H9 (cell line): ENCODE data around the gene IL1RL1. TPM values are rescaled to one million over a fixed set of nuclear protein-coding genes. Genes with fewer than 3 reads are reported as not detected.

Experiments
- DNase-seq: peaks from one replicate; pipeline ENCODE4 v3.0.0-alpha.2; 2017
- H2AFZ ChIP-seq: one replicate; pipeline ENCODE4 v1.6.1; 2013; ENCODE audit warnings: mild to moderate bottlenecking, low read length, control low read depth, moderate library complexity
- H2AK5ac ChIP-seq: 2 replicates; pipeline ENCODE4 v1.6.1; 2013; ENCODE audit warnings: low read length, control low read depth, mixed read lengths; ENCODE audit not compliant: insufficient read length
- H2BK120ac ChIP-seq: one replicate; pipeline ENCODE4 v1.6.1; 2013; ENCODE audit warnings: low read depth, mild to moderate bottlenecking, low read length, control low read depth, inconsistent platforms; ENCODE audit not compliant: poor library complexity, severe bottlenecking
- H2BK12ac ChIP-seq: 2 replicates; pipeline ENCODE4 v1.6.1; 2013; ENCODE audit warnings: low read length, control low read depth, mixed read lengths, low read depth; ENCODE audit not compliant: insufficient read length
- H2BK15ac ChIP-seq: 2 replicates; pipeline ENCODE4 v1.6.1; 2013; ENCODE audit warnings: low read depth, low read length, control low read depth
- H2BK20ac ChIP-seq: one replicate; pipeline ENCODE4 v1.6.1; 2013; ENCODE audit warnings: low read depth, mild to moderate bottlenecking, low read length, control low read depth, inconsistent platforms; ENCODE audit not compliant: poor library complexity, severe bottlenecking
- H2BK5ac ChIP-seq: 2 replicates; pipeline ENCODE4 v1.6.1; 2013; ENCODE audit warnings: low read length, control low read depth, mixed read lengths; ENCODE audit not compliant: insufficient read length
- H3K14ac ChIP-seq: 2 replicates; pipeline ENCODE4 v1.6.1; 2013; ENCODE audit warnings: low read length, control low read depth; ENCODE audit not compliant: insufficient read depth
- H3K18ac ChIP-seq: 2 replicates; pipeline ENCODE4 v1.6.1; 2013; ENCODE audit warnings: low read depth, mild to moderate bottlenecking, mixed read lengths, low read length, control low read depth; ENCODE audit not compliant: insufficient read length
- H3K23ac ChIP-seq: 2 replicates; pipeline ENCODE4 v1.6.1; 2013; ENCODE audit warnings: low read length, control low read depth, mixed read lengths, low read depth; ENCODE audit not compliant: insufficient read length
- H3K23me2 ChIP-seq: 2 replicates; pipeline ENCODE4 v1.6.1; 2013; ENCODE audit warnings: low read depth, mild to moderate bottlenecking, mixed read lengths, low read length, control low read depth; ENCODE audit not compliant: insufficient read length, poor library complexity, severe bottlenecking
- H3K27ac ChIP-seq: 2 replicates; pipeline ENCODE4 v1.5.1; 2013; ENCODE audit warnings: low read length, control low read depth, mixed read lengths, low read depth; ENCODE audit not compliant: insufficient read length
- H3K27me3 ChIP-seq: 2 replicates; pipeline ENCODE4 v1.6.1; 2013; ENCODE audit warnings: low read length, control low read depth, inconsistent platforms; ENCODE audit not compliant: insufficient read depth
- H3K4ac ChIP-seq: 2 replicates; pipeline ENCODE4 v1.6.1; 2013; ENCODE audit warnings: low read depth, mild to moderate bottlenecking, control low read depth, inconsistent platforms, low read length, moderate library complexity
- H3K4me1 ChIP-seq: 2 replicates; pipeline ENCODE4 v1.6.1; 2013; ENCODE audit warnings: low read length, control low read depth, inconsistent platforms; ENCODE audit not compliant: insufficient read depth
- H3K4me2 ChIP-seq: 2 replicates; pipeline ENCODE4 v1.6.1; 2013; ENCODE audit warnings: low read length, control low read depth, mixed read lengths; ENCODE audit not compliant: insufficient read length, insufficient read depth
- H3K56ac ChIP-seq: 2 replicates; pipeline ENCODE4 v1.6.1; 2013; ENCODE audit warnings: low read depth, mild to moderate bottlenecking, mixed read lengths, low read length, control low read depth; ENCODE audit not compliant: insufficient read length
- H3K79me1 ChIP-seq: 2 replicates; pipeline ENCODE4 v1.6.1; 2013; ENCODE audit warnings: low read depth, mild to moderate bottlenecking, moderate library complexity, low read length, control low read depth, inconsistent platforms; ENCODE audit not compliant: insufficient read depth, poor library complexity, severe bottlenecking
- H3K79me2 ChIP-seq: 2 replicates; pipeline ENCODE4 v1.6.1; 2013; ENCODE audit warnings: low read length, control low read depth, inconsistent platforms; ENCODE audit not compliant: insufficient read depth
- H3K9ac ChIP-seq: 2 replicates; pipeline ENCODE4 v1.6.1; 2013; ENCODE audit warnings: low read length, control low read depth, mixed read lengths; ENCODE audit not compliant: insufficient read length; ENCODE audit errors: extremely low read depth
- H3K9me3 ChIP-seq: one replicate; pipeline ENCODE4 v1.6.1; 2013; ENCODE audit warnings: low read depth, low read length, inconsistent platforms; ENCODE audit not compliant: control insufficient read depth
- H3T11ph ChIP-seq: one replicate; pipeline ENCODE4 v1.6.1; 2013; ENCODE audit warnings: mild to moderate bottlenecking, low read length, control low read depth, inconsistent platforms
- H4K20me1 ChIP-seq: one replicate; pipeline ENCODE4 v1.6.1; 2013; ENCODE audit not compliant: control insufficient read depth, insufficient read length, insufficient read depth
- H4K5ac ChIP-seq: 2 replicates; pipeline ENCODE4 v1.6.1; 2013; ENCODE audit warnings: low read depth, mild to moderate bottlenecking, mixed read lengths, low read length, control low read depth; ENCODE audit not compliant: insufficient read length
- H4K8ac ChIP-seq: replicated peaks from 2 replicates; pipeline ENCODE4 v1.6.1; 2013; ENCODE audit warnings: low read length, control low read depth, mixed read lengths, low read depth; ENCODE audit not compliant: insufficient read length
- H4K91ac ChIP-seq: 2 replicates; pipeline ENCODE4 v1.6.1; 2013; ENCODE audit warnings: low read depth, mild to moderate bottlenecking, moderate library complexity, mixed read lengths, low read length, control low read depth; ENCODE audit not compliant: insufficient read length
- H3K27ac Mint-ChIP-seq, 3 experiments: 2 replicates in 2 of 3; 3 replicates in 1 of 3; pipeline ENCODE4 v1.8.0; 2020 to 2021; ENCODE audit warnings: mixed read lengths in 3 of 3, mild to moderate bottlenecking in 1 of 3, moderate library complexity in 1 of 3
- H3K27me3 Mint-ChIP-seq: 2 replicates; pipeline ENCODE4 v1.8.0; 2021; ENCODE audit warnings: low read depth, mild to moderate bottlenecking, moderate library complexity, mixed read lengths
- H3K36me3 Mint-ChIP-seq, 3 experiments: 2 replicates in 2 of 3; 3 replicates in 1 of 3; pipeline ENCODE4 v1.8.0; 2020 to 2021; ENCODE audit warnings: low read depth in 3 of 3, mixed read lengths in 3 of 3; ENCODE audit not compliant: insufficient read depth in 1 of 3
- H3K4me1 Mint-ChIP-seq, 2 experiments: 2 replicates each; pipeline ENCODE4 v1.8.0; 2020; ENCODE audit warnings: mixed read lengths in 2 of 2
- H3K4me3 Mint-ChIP-seq, 2 experiments: 2 replicates in 1 of 2; 3 replicates in 1 of 2; pipeline ENCODE4 v1.8.0; 2020 to 2021; ENCODE audit warnings: mild to moderate bottlenecking in 2 of 2, mixed read lengths in 2 of 2, moderate library complexity in 1 of 2
- H3K9me3 Mint-ChIP-seq, 2 experiments: 2 replicates in 1 of 2; 3 replicates in 1 of 2; pipeline ENCODE4 v1.8.0; 2020; ENCODE audit warnings: mild to moderate bottlenecking in 2 of 2, mixed read lengths in 2 of 2, moderate library complexity in 1 of 2
- WGBS: extraction: QIAGEN DNeasy Blood & Tissue Kit; methylation state at CpG from one replicate; pipeline ENCODE4 v1.1.7; 2013; ENCODE audit warnings: missing lambda C conversion rate, low lambda C conversion rate, mixed read lengths; ENCODE audit not compliant: insufficient read length; ENCODE audit errors: extremely low coverage; 5-methylcytosine and 5-hydroxymethylcytosine counted together
- total RNA-seq: library from RNA; stranded (reverse); gene quantifications from 2 replicates; pipeline ENCODE4 v1.2.1, GENCODE V29; 2021
- TF ChIP-seq, protein P1 (sequence below): fragments of 200-600 bp; sonication (generic); conservative IDR thresholded peaks from 3 replicates; pipeline ENCODE4 v1.8.0; 2021; ENCODE audit warnings: antibody characterized with exemption, mild to moderate bottlenecking

The IL1RL1 gene
- total RNA-seq, 1 experiment from 2014 or later: not detected

GRCh38 chr2:102392096-102392495 is 80.7 kb downstream of the IL1RL1 start:
- no peak overlapping the region for H2BK12ac ChIP-seq
- no peaks in the 10 kb centered on the region for H3K36me3 Mint-ChIP-seq
- no peak for DNase-seq
- H3T11ph ChIP-seq: no peak overlapping the region
- TF ChIP-seq, protein P1, sequence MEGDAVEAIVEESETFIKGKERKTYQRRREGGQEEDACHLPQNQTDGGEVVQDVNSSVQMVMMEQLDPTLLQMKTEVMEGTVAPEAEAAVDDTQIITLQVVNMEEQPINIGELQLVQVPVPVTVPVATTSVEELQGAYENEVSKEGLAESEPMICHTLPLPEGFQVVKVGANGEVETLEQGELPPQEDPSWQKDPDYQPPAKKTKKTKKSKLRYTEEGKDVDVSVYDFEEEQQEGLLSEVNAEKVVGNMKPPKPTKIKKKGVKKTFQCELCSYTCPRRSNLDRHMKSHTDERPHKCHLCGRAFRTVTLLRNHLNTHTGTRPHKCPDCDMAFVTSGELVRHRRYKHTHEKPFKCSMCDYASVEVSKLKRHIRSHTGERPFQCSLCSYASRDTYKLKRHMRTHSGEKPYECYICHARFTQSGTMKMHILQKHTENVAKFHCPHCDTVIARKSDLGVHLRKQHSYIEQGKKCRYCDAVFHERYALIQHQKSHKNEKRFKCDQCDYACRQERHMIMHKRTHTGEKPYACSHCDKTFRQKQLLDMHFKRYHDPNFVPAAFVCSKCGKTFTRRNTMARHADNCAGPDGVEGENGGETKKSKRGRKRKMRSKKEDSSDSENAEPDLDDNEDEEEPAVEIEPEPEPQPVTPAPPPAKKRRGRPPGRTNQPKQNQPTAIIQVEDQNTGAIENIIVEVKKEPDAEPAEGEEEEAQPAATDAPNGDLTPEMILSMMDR: no peak
- H3K9me3 Mint-ChIP-seq: peaks cover 0 to 4% of the 10 kb centered on the region in 2 experiments; a peak in 1 of 5 replicates
- no peak overlapping the region for H3K18ac ChIP-seq
- H4K5ac ChIP-seq: no peak overlapping the region
- no CpG with 5 or more reads among the region's 3 CpGs for WGBS
- no peaks in the 10 kb centered on the region for H3K4me1 Mint-ChIP-seq
- no peak overlapping the region for H4K8ac ChIP-seq
- no peak overlapping the region for H3K9ac ChIP-seq
- no peak overlapping the region for H2BK5ac ChIP-seq
- no peaks in the 10 kb centered on the region for H3K9me3 ChIP-seq
- no peak overlapping the region for H2AFZ ChIP-seq
- H2BK20ac ChIP-seq: no peak overlapping the region
- no peaks in the 10 kb centered on the region for H3K27me3 ChIP-seq
- no peaks in the 10 kb centered on the region for H3K23me2 ChIP-seq
- no peak overlapping the region for H3K4me2 ChIP-seq
- no peak overlapping the region for H3K4ac ChIP-seq
- H3K4me3 Mint-ChIP-seq: no peak overlapping the region
- H3K14ac ChIP-seq: no peak overlapping the region
- H2BK15ac ChIP-seq: no peak overlapping the region
- no peak overlapping the region for H2BK120ac ChIP-seq
- no peaks in the 10 kb centered on the region for H3K79me2 ChIP-seq
- no peaks in the 10 kb centered on the region for H3K4me1 ChIP-seq
- H4K91ac ChIP-seq: no peak overlapping the region
- no peak overlapping the region for H2AK5ac ChIP-seq
- H3K56ac ChIP-seq: no peak overlapping the region
- no peaks in the 10 kb centered on the region for H4K20me1 ChIP-seq
- no peaks in the 10 kb centered on the region for H3K27me3 Mint-ChIP-seq
- H3K23ac ChIP-seq: no peak overlapping the region
- no peak overlapping the region for H3K27ac ChIP-seq
- H3K79me1 ChIP-seq: no peaks in the 10 kb centered on the region
- no peak overlapping the region for H3K27ac Mint-ChIP-seq
